K562 (cell line): ENCODE measurements around the gene MEAF6. TPM values are rescaled to one million over a fixed set of nuclear protein-coding genes. Genes with fewer than 3 reads are reported as not detected.
A peak's percentile ranks its signal among the peaks of the same experiment; 100 is the strongest.

ENCODE experiments used
- ARID1B ChIP-seq: fragments of 450-650 bp; IDR thresholded peaks from 2 replicates; pipeline ENCODE4 v1.6.1; 2016; ENCODE audit warnings: antibody characterized with exemption, mild to moderate bottlenecking, inconsistent platforms
- CBFB ChIP-seq: sonication (generic); formaldehyde crosslinking; IDR thresholded peaks from 2 replicates; pipeline ENCODE4 v1.4.0; 2020; ENCODE audit warnings: mild to moderate bottlenecking, missing genetic modification reagents
- E2F3 ChIP-seq: fragments of 250-450 bp; sonication (Bioruptor Pico); IDR thresholded peaks from 2 replicates; pipeline ENCODE4 v1.4.0; 2020; ENCODE audit warnings: mild to moderate bottlenecking
- FOSL1 ChIP-seq: fragments of 200-800 bp; sonication (Bioruptor generic); conservative IDR thresholded peaks from 2 replicates; pipeline ENCODE4 v1.6.1; 2016; ENCODE audit warnings: missing genetic modification characterization, missing compliant biosample characterization
- GATAD2B ChIP-seq: fragments of 450-650 bp; IDR thresholded peaks from 2 replicates; pipeline ENCODE4 v1.6.1; 2017; ENCODE audit warnings: mild to moderate bottlenecking, borderline replicate concordance
- HDAC2 ChIP-seq: fragments of 450-650 bp; IDR thresholded peaks from 2 replicates; pipeline ENCODE4 v1.6.1; 2016; ENCODE audit warnings: mild to moderate bottlenecking
- HOXB6 ChIP-seq: fragments of 250-450 bp; sonication (Bioruptor Pico); IDR thresholded peaks from 2 replicates; pipeline ENCODE4 v1.5.1; 2022; ENCODE audit warnings: mild to moderate bottlenecking, borderline replicate concordance
- KDM4B ChIP-seq, 2 experiments: fragments of 450-650 bp in 1 of 2; sonication (generic) in 1 of 2; IDR thresholded peaks; 2 replicates each; pipeline ENCODE4 v1.6.1; 2016 to 2017; ENCODE audit warnings: borderline replicate concordance in 2 of 2, antibody characterized with exemption in 1 of 2, low read depth in 1 of 2, mild to moderate bottlenecking in 1 of 2
- MCM2 ChIP-seq: fragments of 450-650 bp; IDR thresholded peaks from 2 replicates; pipeline ENCODE4 v1.6.1; 2017; ENCODE audit warnings: low read depth, mild to moderate bottlenecking
- PHF21A ChIP-seq: fragments of 450-650 bp; IDR thresholded peaks from 2 replicates; pipeline ENCODE4 v1.6.1; 2017; ENCODE audit warnings: low read depth, borderline replicate concordance
- POLR2G ChIP-seq: fragments of 200-400 bp; formaldehyde crosslinking; IDR thresholded peaks from 2 replicates; pipeline ENCODE4 v1.6.1; 2017; ENCODE audit warnings: low read depth, mild to moderate bottlenecking, antibody characterized with exemption, low read length, moderate library complexity
- RCOR1 ChIP-seq, 2 experiments: IDR thresholded peaks; 2 replicates each; pipeline ENCODE4 v1.6.1; 2012; ENCODE audit warnings: low read depth in 2 of 2, low read length in 2 of 2, borderline replicate concordance in 1 of 2, improper control_type of control experiment in 1 of 2
- SMC3 ChIP-seq: conservative IDR thresholded peaks from 2 replicates; pipeline ENCODE4 v1.6.1; 2011; ENCODE audit warnings: low read depth, low read length, improper control_type of control experiment; ENCODE audit not compliant: insufficient read depth
- SRSF7 ChIP-seq: fragments of 200-400 bp; formaldehyde crosslinking; optimal IDR thresholded peaks from 2 replicates; pipeline ENCODE3; 2017; ENCODE audit warnings: mild to moderate bottlenecking, low read depth, low read length
- ZNF408 ChIP-seq: fragments of 250-450 bp; sonication (Bioruptor Pico); IDR thresholded peaks from 2 replicates; pipeline ENCODE4 v1.4.0; 2020; ENCODE audit warnings: low read depth, mild to moderate bottlenecking, moderate library complexity
- ZNF707 ChIP-seq: fragments of 250-450 bp; sonication (Bioruptor Pico); conservative IDR thresholded peaks from 2 replicates; pipeline ENCODE4 v1.8.0; 2022; ENCODE audit warnings: inconsistent platforms, mild to moderate bottlenecking, moderate library complexity
- polyA plus RNA-seq, 8 experiments: library from polyadenylated mRNA; depleted of rRNA in 4 of 8; stranded (reverse) in 5 of 8; unstranded in 3 of 8; fragments of >200 nt; fragmentation: Nextera tagmentation in 2 of 8; fragmentation: Illumina TruSeq in 1 of 8; extraction: Ambion mirVana in 2 of 8; extraction: Trizol in 1 of 8; gene quantifications; 2 replicates each; pipeline versions ENCODE4 v1.2.1 to v1.2.3, GENCODE V29; 2011 to 2014; ENCODE audit warnings: inconsistent platforms in 1 of 8, missing spikeins in 1 of 8
- total RNA-seq, 7 experiments: library from RNA; depleted of rRNA in 6 of 7; stranded (reverse); fragments of >200 nt in 6 of 7; fragmentation: Illumina TruSeq in 2 of 7; extraction: Trizol in 2 of 7; gene quantifications; 2 replicates each; pipeline versions ENCODE4 v1.2.1 to v1.2.3, GENCODE V29; 2011 to 2021; ENCODE audit warnings: low replicate concordance in 1 of 7
- TF ChIP-seq, protein P1 (sequence below): sonication (generic); formaldehyde crosslinking; IDR thresholded peaks from 2 replicates; pipeline ENCODE4 v1.9.0; 2022; ENCODE audit warnings: mild to moderate bottlenecking, missing genetic modification reagents
- TF ChIP-seq, protein P2 (sequence below): sonication (generic); formaldehyde crosslinking; IDR thresholded peaks from 2 replicates; pipeline ENCODE4 v1.8.1; 2023; ENCODE audit warnings: mild to moderate bottlenecking, missing genetic modification reagents

The MEAF6 gene
- total and polyA plus RNA-seq, 9 of the 15 experiments (the other 6 are each of a cell fraction or from before 2014, with no cell fraction given), result 55.0 to 151 (median 92.3) TPM

DNA sequence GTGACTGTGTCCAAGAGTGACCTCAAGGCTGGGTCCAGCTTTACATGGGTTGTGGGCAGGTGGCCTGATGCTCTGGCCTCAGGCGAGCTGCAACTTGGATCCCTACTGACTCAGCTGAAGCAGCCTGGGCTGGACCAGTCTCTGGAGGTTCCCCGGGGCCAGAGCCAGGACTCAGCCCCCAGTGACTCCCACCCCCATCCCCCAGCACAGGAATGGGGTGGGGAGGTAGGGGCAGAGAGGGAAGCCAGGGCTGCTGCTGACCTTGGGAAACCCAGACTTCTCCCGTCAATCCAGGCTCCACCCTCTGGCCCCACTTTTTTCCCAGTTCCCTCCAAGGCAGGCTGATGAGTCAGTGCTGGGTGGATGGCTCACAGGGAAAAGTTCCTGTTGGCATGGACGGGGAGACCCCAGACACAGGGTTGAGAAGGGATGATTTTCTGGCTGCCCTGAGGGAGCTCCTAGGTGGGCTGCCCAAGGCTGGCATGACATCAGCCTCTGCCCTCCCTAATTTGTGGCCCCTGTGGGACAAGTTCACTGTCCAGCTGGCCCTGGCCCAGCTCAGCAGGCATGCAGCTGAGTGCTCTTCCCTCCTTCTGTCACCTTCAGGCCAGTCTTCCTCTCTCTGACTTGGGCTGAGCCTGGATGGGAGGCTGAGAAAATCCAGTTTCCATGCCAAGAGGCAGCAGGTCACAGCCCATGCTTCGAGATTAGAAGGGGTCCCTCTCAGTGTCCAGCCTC lies 37.9 kb downstream of the MEAF6 start (continued):
- no peak for TF ChIP-seq ZNF408 (CRISPR knock-in tag)
- TF ChIP-seq HOXB6 (CRISPR knock-in tag), result no peak
- no peak for TF ChIP-seq ZNF707 (CRISPR knock-in tag)
- TF ChIP-seq, protein P1, sequence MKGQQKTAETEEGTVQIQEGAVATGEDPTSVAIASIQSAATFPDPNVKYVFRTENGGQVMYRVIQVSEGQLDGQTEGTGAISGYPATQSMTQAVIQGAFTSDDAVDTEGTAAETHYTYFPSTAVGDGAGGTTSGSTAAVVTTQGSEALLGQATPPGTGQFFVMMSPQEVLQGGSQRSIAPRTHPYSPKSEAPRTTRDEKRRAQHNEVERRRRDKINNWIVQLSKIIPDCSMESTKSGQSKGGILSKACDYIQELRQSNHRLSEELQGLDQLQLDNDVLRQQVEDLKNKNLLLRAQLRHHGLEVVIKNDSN (CRISPR knock-in tag), result no peak
- peak; percentile 74 for TF ChIP-seq FOSL1 (tag)
- TF ChIP-seq GATAD2B, result no peak
- no peak for TF ChIP-seq RCOR1 (IDR thresholded peaks at IDR 0.05; ENCODE audit: borderline replicate concordance in 1 of 2, low read depth in 2 of 2, low read length in 2 of 2)
- no peak for TF ChIP-seq HDAC2
- no peak for TF ChIP-seq CBFB (CRISPR knock-in tag)
- no peak for TF ChIP-seq PHF21A
- no peak for TF ChIP-seq E2F3 (CRISPR knock-in tag)
- TF ChIP-seq POLR2G, result 0 out of 2 replicates have a peak, but pooled peaks have one; percentile 31
- TF ChIP-seq SRSF7, result no peak
- no peak for TF ChIP-seq SMC3
- TF ChIP-seq, protein P2, sequence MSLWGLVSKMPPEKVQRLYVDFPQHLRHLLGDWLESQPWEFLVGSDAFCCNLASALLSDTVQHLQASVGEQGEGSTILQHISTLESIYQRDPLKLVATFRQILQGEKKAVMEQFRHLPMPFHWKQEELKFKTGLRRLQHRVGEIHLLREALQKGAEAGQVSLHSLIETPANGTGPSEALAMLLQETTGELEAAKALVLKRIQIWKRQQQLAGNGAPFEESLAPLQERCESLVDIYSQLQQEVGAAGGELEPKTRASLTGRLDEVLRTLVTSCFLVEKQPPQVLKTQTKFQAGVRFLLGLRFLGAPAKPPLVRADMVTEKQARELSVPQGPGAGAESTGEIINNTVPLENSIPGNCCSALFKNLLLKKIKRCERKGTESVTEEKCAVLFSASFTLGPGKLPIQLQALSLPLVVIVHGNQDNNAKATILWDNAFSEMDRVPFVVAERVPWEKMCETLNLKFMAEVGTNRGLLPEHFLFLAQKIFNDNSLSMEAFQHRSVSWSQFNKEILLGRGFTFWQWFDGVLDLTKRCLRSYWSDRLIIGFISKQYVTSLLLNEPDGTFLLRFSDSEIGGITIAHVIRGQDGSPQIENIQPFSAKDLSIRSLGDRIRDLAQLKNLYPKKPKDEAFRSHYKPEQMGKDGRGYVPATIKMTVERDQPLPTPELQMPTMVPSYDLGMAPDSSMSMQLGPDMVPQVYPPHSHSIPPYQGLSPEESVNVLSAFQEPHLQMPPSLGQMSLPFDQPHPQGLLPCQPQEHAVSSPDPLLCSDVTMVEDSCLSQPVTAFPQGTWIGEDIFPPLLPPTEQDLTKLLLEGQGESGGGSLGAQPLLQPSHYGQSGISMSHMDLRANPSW (CRISPR knock-in tag), result no peak
- no peak for TF ChIP-seq MCM2
- TF ChIP-seq ARID1B, result peak; percentile 19; the same call in 1 of the 2 replicates
- no peak for TF ChIP-seq KDM4B (IDR thresholded peaks at IDR 0.05; ENCODE audit: borderline replicate concordance in 2 of 2, low read depth in 1 of 2)
